Middle frontal gyrus (tissue), 1 donor: Measurements from ENCODE around the gene IKBIP.
"Not testable (repeated sequence)": the region's sequence is repeated elsewhere in the genome, so short reads cannot be mapped to it uniquely, and the experiment has no call there.

Experiments
- DNase-seq: peaks from one replicate; pipeline ENCODE4 v3.0.0-alpha.2; 2015; ENCODE audit warnings: low spot score; ENCODE audit errors: extremely low spot score

IKBIP gene

GRCh38 chr12:98644712-98645571 is at the start of gene IKBIP, which contains the start of gene APAF1:
Gene IKBIP, minus strand, starts transcription at chr12:98644788. Its CDS starts 87 bp downstream, at chr12:98644701.
Gene APAF1, plus strand, starts transcription at chr12:98645290. Its CDS starts 3,070 bp downstream, at chr12:98648360.
- peak; percentile 96 for DNase-seq

GRCh38 chr12:98691351-98691750 is 46.8 kb upstream of the IKBIP start:
- no peak for DNase-seq

GRCh38 chr12:98686603-98687002 is 42.0 kb upstream of the IKBIP start:
- DNase-seq, result no peak

- no peak for DNase-seq
These were observed 39.6 kb upstream of the IKBIP start for GRCh38 chr12:98684199-98684598.

GRCh38 chr12:98679611-98680005 is 35.0 kb upstream of the IKBIP start:
- DNase-seq, result no peak

GRCh38 chr12:98678946-98679610 is 34.5 kb upstream of the IKBIP start:
- no peak for DNase-seq

- DNase-seq, result no peak
These were observed 33.8 kb upstream of the IKBIP start for GRCh38 chr12:98678236-98678945.

GRCh38 chr12:98674841-98675240 is 30.3 kb upstream of the IKBIP start:
- DNase-seq, result no peak

GRCh38 chr12:98671459-98671858 is 26.9 kb upstream of the IKBIP start:
- DNase-seq, result no peak

GRCh38 chr12:98669751-98670150 is 25.2 kb upstream of the IKBIP start:
- no peak for DNase-seq

GRCh38 chr12:98660521-98660920 is 15.9 kb upstream of the IKBIP start:
- no peak for DNase-seq

- no peak for DNase-seq
These were observed 11.9 kb upstream of the IKBIP start for GRCh38 chr12:98656289-98657101.

- peak; percentile 35 for DNase-seq
These were observed 9.4 kb upstream of the IKBIP start for GRCh38 chr12:98653866-98654493.

- DNase-seq, result no peak
These were observed 6.7 kb upstream of the IKBIP start for GRCh38 chr12:98651328-98651727.

GRCh38 chr12:98646294-98647090 is 1.9 kb upstream of the IKBIP start:
- no peak for DNase-seq

GRCh38 chr12:98645572-98646067 is 1.0 kb upstream of the IKBIP start:
- DNase-seq, result no peak

- no peak for DNase-seq
These were observed 216 bp downstream of the IKBIP start for GRCh38 chr12:98644433-98644711.

- not testable (repeated sequence) for DNase-seq
These were observed 1.8 kb downstream of the IKBIP start for GRCh38 chr12:98642801-98643200.

- DNase-seq, result no peak
These were observed 5.1 kb downstream of the IKBIP start for GRCh38 chr12:98639491-98639890.

GRCh38 chr12:98638009-98638408 is 6.6 kb downstream of the IKBIP start:
- no peak for DNase-seq
